ENCODE results near the gene FAM217A. TPM values are rescaled to one million over a fixed set of nuclear protein-coding genes. Genes with fewer than 3 reads are reported as not detected.
A peak's percentile ranks its signal among the peaks of the same experiment; 100 is the strongest.

FAM217A gene
- total and polyA plus RNA-seq, 2 of the 13 experiments (the other 11 are each of a cell fraction or from before 2014, with no cell fraction given), result not detected

DNA sequence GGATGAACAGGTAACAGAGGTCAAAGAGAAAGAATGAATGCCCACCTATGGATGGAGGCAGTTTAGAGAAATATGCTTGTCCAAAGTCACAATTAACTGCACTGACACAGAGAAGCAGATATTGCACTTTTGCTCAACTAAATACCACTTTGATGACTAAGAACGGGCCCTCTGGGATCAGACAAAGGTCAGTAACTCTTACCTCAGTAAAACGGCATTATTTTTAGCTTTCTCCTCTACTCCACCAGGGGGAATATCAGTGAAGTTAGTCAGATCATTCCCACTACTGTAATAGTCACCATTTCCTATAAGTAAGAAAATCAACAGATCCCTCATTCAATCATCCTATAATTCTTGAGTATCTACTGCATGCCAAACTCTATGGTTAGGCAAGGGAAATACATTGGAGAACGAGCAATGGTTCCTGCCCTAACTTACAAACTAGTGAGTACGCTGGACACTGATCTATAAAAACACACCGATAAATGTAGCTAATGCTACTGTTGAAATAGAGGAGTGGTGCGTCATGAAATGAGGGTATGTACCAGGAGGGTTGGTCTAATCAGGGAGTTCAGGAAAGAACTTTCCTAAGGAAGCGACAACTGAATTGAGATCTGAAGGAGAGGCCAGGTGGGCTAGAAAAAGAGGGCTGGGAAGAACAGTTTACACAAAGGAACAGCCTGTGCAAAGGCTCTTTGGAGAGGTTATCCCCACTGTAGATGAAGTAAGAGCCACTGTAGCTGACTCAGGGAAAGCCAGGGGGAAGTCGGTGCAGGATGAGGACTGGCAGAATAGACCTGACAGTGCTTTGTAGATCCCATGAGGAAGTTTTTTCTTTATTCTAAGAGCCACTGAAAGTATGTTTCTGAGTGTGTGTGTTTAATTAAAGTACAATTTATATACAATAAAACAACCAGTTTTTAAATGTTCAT, 47.3 kb upstream of the FAM217A start (continued):
- TF ChIP-seq, protein P1, sequence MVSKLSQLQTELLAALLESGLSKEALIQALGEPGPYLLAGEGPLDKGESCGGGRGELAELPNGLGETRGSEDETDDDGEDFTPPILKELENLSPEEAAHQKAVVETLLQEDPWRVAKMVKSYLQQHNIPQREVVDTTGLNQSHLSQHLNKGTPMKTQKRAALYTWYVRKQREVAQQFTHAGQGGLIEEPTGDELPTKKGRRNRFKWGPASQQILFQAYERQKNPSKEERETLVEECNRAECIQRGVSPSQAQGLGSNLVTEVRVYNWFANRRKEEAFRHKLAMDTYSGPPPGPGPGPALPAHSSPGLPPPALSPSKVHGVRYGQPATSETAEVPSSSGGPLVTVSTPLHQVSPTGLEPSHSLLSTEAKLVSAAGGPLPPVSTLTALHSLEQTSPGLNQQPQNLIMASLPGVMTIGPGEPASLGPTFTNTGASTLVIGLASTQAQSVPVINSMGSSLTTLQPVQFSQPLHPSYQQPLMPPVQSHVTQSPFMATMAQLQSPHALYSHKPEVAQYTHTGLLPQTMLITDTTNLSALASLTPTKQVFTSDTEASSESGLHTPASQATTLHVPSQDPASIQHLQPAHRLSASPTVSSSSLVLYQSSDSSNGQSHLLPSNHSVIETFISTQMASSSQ (IDR thresholded peaks at IDR 0.05; ENCODE audit: low read depth), result no peak
- TF ChIP-seq, protein P1 (CRISPR knock-in tag; IDR thresholded peaks at IDR 0.05; ENCODE audit: borderline replicate concordance), result no peak
- peak; percentile 36; the same call in 1 of the 2 replicates for TF ChIP-seq HMG20A (CRISPR knock-in tag; IDR thresholded peaks at IDR 0.05; ENCODE audit: borderline replicate concordance)
- peak in 1 of 2 experiments; percentile 25; a peak in 1 of 4 replicates for TF ChIP-seq MAFK (conservative IDR thresholded peaks at IDR 0.05 in 1 of 2, IDR thresholded peaks at IDR 0.05 in 1 of 2; ENCODE audit: low read length in 2 of 2)
- TF ChIP-seq KLF12 (CRISPR knock-in tag; IDR thresholded peaks at IDR 0.05; ENCODE audit: borderline replicate concordance), result no peak
- peak; percentile 39; the same call in 1 of the 2 replicates for TF ChIP-seq JUND (CRISPR knock-in tag; IDR thresholded peaks at IDR 0.05)
- TF ChIP-seq NR2F1 (CRISPR knock-in tag; IDR thresholded peaks at IDR 0.05), result peak in 1 of 2 experiments; percentile 88; a peak in 2 of 4 replicates
- TF ChIP-seq LCORL (IDR thresholded peaks at IDR 0.05), result no peak
- TF ChIP-seq LCORL (CRISPR knock-in tag; IDR thresholded peaks at IDR 0.05), result 0 out of 2 replicates have a peak, but pooled peaks have one; percentile 48
- TF ChIP-seq, protein P2, sequence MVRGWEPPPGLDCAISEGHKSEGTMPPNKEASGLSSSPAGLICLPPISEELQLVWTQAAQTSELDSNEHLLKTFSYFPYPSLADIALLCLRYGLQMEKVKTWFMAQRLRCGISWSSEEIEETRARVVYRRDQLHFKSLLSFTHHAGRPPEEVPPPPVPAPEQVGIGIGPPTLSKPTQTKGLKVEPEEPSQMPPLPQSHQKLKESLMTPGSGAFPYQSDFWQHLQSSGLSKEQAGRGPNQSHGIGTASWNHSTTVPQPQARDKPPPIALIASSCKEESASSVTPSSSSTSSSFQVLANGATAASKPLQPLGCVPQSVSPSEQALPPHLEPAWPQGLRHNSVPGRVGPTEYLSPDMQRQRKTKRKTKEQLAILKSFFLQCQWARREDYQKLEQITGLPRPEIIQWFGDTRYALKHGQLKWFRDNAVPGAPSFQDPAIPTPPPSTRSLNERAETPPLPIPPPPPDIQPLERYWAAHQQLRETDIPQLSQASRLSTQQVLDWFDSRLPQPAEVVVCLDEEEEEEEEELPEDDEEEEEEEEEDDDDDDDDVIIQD (CRISPR knock-in tag; IDR thresholded peaks at IDR 0.05; ENCODE audit: low read depth), result peak; percentile 46; the same call in 1 of the 2 replicates
- TF ChIP-seq, protein P3, sequence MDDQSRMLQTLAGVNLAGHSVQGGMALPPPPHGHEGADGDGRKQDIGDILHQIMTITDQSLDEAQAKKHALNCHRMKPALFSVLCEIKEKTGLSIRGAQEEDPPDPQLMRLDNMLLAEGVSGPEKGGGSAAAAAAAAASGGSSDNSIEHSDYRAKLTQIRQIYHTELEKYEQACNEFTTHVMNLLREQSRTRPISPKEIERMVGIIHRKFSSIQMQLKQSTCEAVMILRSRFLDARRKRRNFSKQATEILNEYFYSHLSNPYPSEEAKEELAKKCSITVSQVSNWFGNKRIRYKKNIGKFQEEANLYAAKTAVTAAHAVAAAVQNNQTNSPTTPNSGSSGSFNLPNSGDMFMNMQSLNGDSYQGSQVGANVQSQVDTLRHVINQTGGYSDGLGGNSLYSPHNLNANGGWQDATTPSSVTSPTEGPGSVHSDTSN (CRISPR knock-in tag; IDR thresholded peaks at IDR 0.05; ENCODE audit: borderline replicate concordance), result no peak
- TF ChIP-seq FOSL2 (CRISPR knock-in tag; IDR thresholded peaks at IDR 0.05), result peak; percentile 93

Data from HepG2 (cell line).